Astrocyte of the spinal cord (primary cell): ENCODE results near the gene TMEM82.
"Not testable (repeated sequence)": the region's sequence is repeated elsewhere in the genome, so short reads cannot be mapped to it uniquely, and the experiment has no call there.

Source experiments
- DNase-seq: peaks from one replicate; pipeline ENCODE4 v3.0.0; 2011; ENCODE audit warnings: low read depth, low spot score
- H3K4me3 ChIP-seq: 2 replicates; pipeline ENCODE4 v1.5.1; 2011; ENCODE audit warnings: low read depth, mild to moderate bottlenecking, low read length, moderate library complexity
- CTCF ChIP-seq: IDR thresholded peaks from 2 replicates; pipeline ENCODE4 v1.5.1; 2012; ENCODE audit warnings: low read depth, mild to moderate bottlenecking, low read length, inconsistent platforms
- in situ Hi-C: cut with HindIII; loops from 2 replicates; pipeline ENCODE4 v1.10.0; 2017; ENCODE audit warnings: low sequenced_read_pairs

TMEM82 gene

GRCh38 chr1:15742339-15742801 lies at the start of gene TMEM82:
Gene TMEM82, plus strand, starts transcription at chr1:15742499. Its CDS starts 61 bp downstream, at chr1:15742560.
- DNase-seq: no peak
- in situ Hi-C loops: no loop called here
- H3K4me3 ChIP-seq: no peak within 1 kb of the TSS
- no peak for TF ChIP-seq CTCF

- TF ChIP-seq CTCF: no peak
- H3K4me3 ChIP-seq: no peak overlapping the region
- in situ Hi-C loops: no loop called here
- no peak for DNase-seq
These were observed 48.9 kb upstream of the TMEM82 start for GRCh38 chr1:15693371-15693770.

GRCh38 chr1:15696956-15697521 lies 45.3 kb upstream of the TMEM82 start:
- no peak for DNase-seq
- H3K4me3 ChIP-seq: no peak overlapping the region
- no peak for TF ChIP-seq CTCF
- in situ Hi-C loops: no loop called here

- no peak for TF ChIP-seq CTCF
- in situ Hi-C loops: no loop called here
These were observed 44.1 kb upstream of the TMEM82 start for GRCh38 chr1:15698201-15698600.

GRCh38 chr1:15699321-15699720 lies 43.0 kb upstream of the TMEM82 start:
- H3K4me3 ChIP-seq, DNase-seq, in situ Hi-C loops: not testable (repeated sequence)

More at GRCh38 chr1:15698201-15698600, 44.1 kb upstream of the TMEM82 start:
- no peak overlapping the region for H3K4me3 ChIP-seq
- no peak for DNase-seq

GRCh38 chr1:15700508-15700907 lies 41.8 kb upstream of the TMEM82 start:
- no peak for DNase-seq
- in situ Hi-C loops: no loop called here
- H3K4me3 ChIP-seq: no peak overlapping the region
- TF ChIP-seq CTCF: no peak

GRCh38 chr1:15701784-15702183 lies 40.5 kb upstream of the TMEM82 start:
- DNase-seq: no peak
- in situ Hi-C loops: no loop called here
- no peak overlapping the region for H3K4me3 ChIP-seq
- no peak for TF ChIP-seq CTCF
